ENCODE data around the gene MFSD6. TPM values are rescaled to one million over a fixed set of nuclear protein-coding genes. Genes with fewer than 3 reads are reported as not detected.
"Not testable (repeated sequence)": the region's sequence is repeated elsewhere in the genome, so short reads cannot be mapped to it uniquely, and the experiment has no call there.

MFSD6 gene
- total and polyA plus RNA-seq, 4 experiments from 2014 or later = 7.7 to 47.5 (median 33.7) TPM

GRCh38 chr2:190462181-190462580 lies 54.0 kb downstream of the MFSD6 start:
- no peaks in the 10 kb centered on the region for H3K27me3 Mint-ChIP-seq
- intact Hi-C loops (cut with micrococcal nuclease) = no loop called here
- peaks cover 23 to 44% of the 10 kb centered on the region in 2 donors for H3K36me3 Mint-ChIP-seq

GRCh38 chr2:190462611-190463010 lies 54.5 kb downstream of the MFSD6 start:
- peak overlapping the region in 5 of 7 donors; percentile 20 to 82 (median 73) for H3K27ac Mint-ChIP-seq
- H3K4me3 Mint-ChIP-seq = peak overlapping the region in 2 of 8 donors; percentile 20 to 40

More at GRCh38 chr2:190462181-190462580, 54.0 kb downstream of the MFSD6 start:
- Histone ChIP-seq H3K36me3 (ENCODE audit: insufficient read depth, low read length) (peaks cover 4% of the 10 kb centered on the region), H3K4me1 (ENCODE audit: insufficient read depth, low read length) (peaks cover 55% of the 10 kb centered on the region), H3K4me3 (ENCODE audit: low read length in 2 of 2) (no peak overlapping the region), H3K27me3 (ENCODE audit: insufficient read depth, low read length) (no peaks in the 10 kb centered on the region), H3K9me3 (ENCODE audit: control insufficient read depth in 1 of 2, low read length in 2 of 2) (no peaks in the 10 kb centered on the region), H3K27ac (ENCODE audit: low read depth, low read length) (no peak overlapping the region)
- Mint-ChIP-seq H3K9me3 (no peaks in the 10 kb centered on the region), H3K4me1 (peaks cover 50 to 81% (median 70%) of the 10 kb centered on the region in 4 donors), H3K27ac (peak overlapping the region in 1 of 7 donors; percentile 31), H3K4me3 (peak overlapping the region in 1 of 8 donors; percentile 20)
- ChIA-PET CTCF (ENCODE audit: partially characterized antibody) (interaction anchor here (1.4 kb wide), 1 partner anchor 218 kb away, joined by 3 read pairs; no protein-coding TSS in a partner anchor), POLR2A (ENCODE audit: partially characterized antibody) (no interaction called here)
- no peak for DNase-seq

DNA sequence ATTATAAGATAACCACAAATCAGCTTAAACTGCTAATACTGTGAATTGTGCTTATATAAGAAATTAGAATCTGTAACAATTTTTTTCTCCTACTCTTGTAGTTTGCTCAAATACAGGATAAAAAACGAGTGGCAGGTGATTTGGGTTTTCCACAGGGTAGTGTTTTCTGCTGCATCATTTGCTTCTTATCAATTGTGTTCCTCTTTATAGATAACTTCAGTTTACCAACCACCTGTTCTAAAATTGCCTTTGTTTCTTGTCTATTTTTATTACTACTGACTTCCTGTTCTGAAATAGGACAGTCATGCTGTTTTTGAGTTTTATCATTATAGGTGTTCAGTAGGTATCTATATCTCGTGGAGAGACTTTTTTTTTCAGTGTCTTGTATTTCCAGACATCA lies 56.9 kb downstream of the MFSD6 start:
- Mint-ChIP-seq H3K27ac (peak overlapping the region in 4 of 7 donors; percentile 23 to 54 (median 30)), H3K4me1 (peaks cover 63 to 91% (median 71%) of the 10 kb centered on the region in 4 donors), H3K27me3 (no peaks in the 10 kb centered on the region), H3K9me3 (no peaks in the 10 kb centered on the region), H3K36me3 (peaks cover 18 to 28% of the 10 kb centered on the region in 2 donors), H3K4me3 (peak overlapping the region in 2 of 8 donors; percentile 12 to 40)
- H3K4me3 ChIP-seq (ENCODE audit: low read length in 2 of 2) = no peak overlapping the region
- no peaks in the 10 kb centered on the region for H3K36me3 ChIP-seq (ENCODE audit: insufficient read depth, low read length)
- H3K9me3 ChIP-seq (ENCODE audit: control insufficient read depth in 1 of 2, low read length in 2 of 2) = no peaks in the 10 kb centered on the region
- intact Hi-C loops (cut with micrococcal nuclease) = no loop called here
- no peak for DNase-seq
- no peak overlapping the region for H3K27ac ChIP-seq (ENCODE audit: low read depth, low read length)
- H3K27me3 ChIP-seq (ENCODE audit: insufficient read depth, low read length) = no peaks in the 10 kb centered on the region
- ChIA-PET CTCF (ENCODE audit: partially characterized antibody) (no interaction called here), POLR2A (ENCODE audit: partially characterized antibody) (no interaction called here)
- H3K4me1 ChIP-seq (ENCODE audit: insufficient read depth, low read length) = peaks cover 72% of the 10 kb centered on the region

More at GRCh38 chr2:190462611-190463010, 54.5 kb downstream of the MFSD6 start:
- Mint-ChIP-seq H3K36me3 (peaks cover 20 to 39% of the 10 kb centered on the region in 2 donors), H3K27me3 (no peaks in the 10 kb centered on the region), H3K4me1 (peaks cover 53 to 83% (median 70%) of the 10 kb centered on the region in 4 donors), H3K9me3 (no peaks in the 10 kb centered on the region)
- ChIA-PET CTCF (ENCODE audit: partially characterized antibody) (no interaction called here), POLR2A (ENCODE audit: partially characterized antibody) (no interaction called here)
- H3K27ac ChIP-seq (ENCODE audit: low read depth, low read length) = no peak overlapping the region
- H3K9me3 ChIP-seq (ENCODE audit: control insufficient read depth in 1 of 2, low read length in 2 of 2) = no peaks in the 10 kb centered on the region
- intact Hi-C loops (cut with micrococcal nuclease) = no loop called here
- H3K36me3 ChIP-seq (ENCODE audit: insufficient read depth, low read length) = no peaks in the 10 kb centered on the region
- no peak for DNase-seq
- no peaks in the 10 kb centered on the region for H3K27me3 ChIP-seq (ENCODE audit: insufficient read depth, low read length)
- H3K4me3 ChIP-seq (ENCODE audit: low read length in 2 of 2) = no peak overlapping the region
- peaks cover 57% of the 10 kb centered on the region for H3K4me1 ChIP-seq (ENCODE audit: insufficient read depth, low read length)

DNA sequence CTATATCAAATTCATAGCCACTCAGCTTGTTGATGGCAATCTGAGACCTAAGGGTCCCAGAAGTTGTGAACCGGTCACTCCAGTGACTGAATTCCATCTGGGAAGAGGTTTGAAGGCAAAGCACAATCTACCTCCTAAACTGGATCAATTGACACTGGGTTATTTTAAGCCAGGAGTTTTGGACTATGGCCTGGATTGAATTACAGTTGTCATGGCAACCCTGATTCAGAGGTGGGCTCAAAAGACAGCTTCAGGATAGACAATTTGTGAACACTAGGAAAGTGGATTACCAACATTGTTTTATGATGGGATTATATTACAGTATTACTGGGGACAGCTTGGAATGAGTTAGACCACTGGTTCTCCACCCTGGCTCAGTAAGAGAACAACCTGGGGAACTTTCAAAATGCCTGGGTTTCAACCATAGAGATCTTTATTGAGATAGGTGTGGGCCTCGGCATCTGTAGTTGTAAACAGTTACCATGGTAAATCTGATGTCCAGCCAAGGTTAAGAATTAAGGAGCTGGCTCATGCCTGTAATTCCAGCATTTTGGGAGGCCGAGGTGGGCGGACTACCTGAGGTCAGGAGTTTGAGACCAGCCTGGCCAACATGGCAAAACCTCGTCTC lies 58.8 kb downstream of the MFSD6 start:
- CTCF ChIA-PET (ENCODE audit: partially characterized antibody) = interaction anchor here (1.0 to 1.5 kb wide), 2 partner anchors 57 to 213 kb away, joined by 3 to 5 read pairs; no protein-coding TSS in a partner anchor
- peaks cover 4% of the 10 kb centered on the region for H3K36me3 ChIP-seq (ENCODE audit: insufficient read depth, low read length)
- POLR2A ChIA-PET (ENCODE audit: partially characterized antibody) = no interaction called here
- Mint-ChIP-seq H3K4me1 (peaks cover 53 to 80% (median 61%) of the 10 kb centered on the region in 4 donors), H3K27me3 (no peaks in the 10 kb centered on the region), H3K9me3 (no peaks in the 10 kb centered on the region), H3K4me3 (peak overlapping the region in 2 of 8 donors; percentile 6 to 29), H3K27ac (peak overlapping the region in 3 of 7 donors; percentile 23 to 54 (median 29)), H3K36me3 (peaks cover 25 to 30% of the 10 kb centered on the region in 2 donors)
- no peak overlapping the region for H3K4me3 ChIP-seq (ENCODE audit: low read length in 2 of 2)
- H3K4me1 ChIP-seq (ENCODE audit: insufficient read depth, low read length) = peaks cover 66% of the 10 kb centered on the region
- H3K27ac ChIP-seq (ENCODE audit: low read depth, low read length) = no peak overlapping the region
- H3K9me3 ChIP-seq (ENCODE audit: control insufficient read depth in 1 of 2, low read length in 2 of 2) = no peaks in the 10 kb centered on the region
- no peaks in the 10 kb centered on the region for H3K27me3 ChIP-seq (ENCODE audit: insufficient read depth, low read length)
- DNase-seq = no peak
- intact Hi-C loops (cut with micrococcal nuclease) = no loop called here

DNA sequence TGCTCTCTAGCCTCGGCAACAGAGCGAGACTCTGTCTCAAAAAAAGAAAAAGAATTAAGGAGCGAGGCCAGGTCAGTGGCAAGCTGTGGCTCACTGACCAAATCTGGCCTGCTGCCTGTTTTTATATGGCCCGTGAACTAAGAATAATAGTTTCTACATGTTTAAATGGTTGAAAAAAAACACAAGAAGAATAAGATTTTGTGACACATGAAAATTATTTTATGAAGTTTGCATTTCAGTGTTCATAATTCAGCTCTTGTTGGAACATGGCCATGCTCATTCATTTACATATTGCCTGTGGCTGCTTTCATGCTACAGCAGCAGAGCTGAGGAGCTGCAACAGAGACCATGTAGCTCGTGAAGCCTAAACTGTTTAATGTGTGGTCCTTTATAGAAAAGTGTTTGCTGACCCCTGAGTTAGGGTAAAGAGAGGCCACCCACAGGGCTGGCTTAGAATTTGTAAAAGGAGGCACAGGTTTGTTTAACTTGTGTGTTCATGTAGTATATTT lies 59.5 kb downstream of the MFSD6 start:
- H3K36me3 Mint-ChIP-seq = peaks cover 30 to 33% of the 10 kb centered on the region in 2 donors
- ChIA-PET CTCF (ENCODE audit: partially characterized antibody) (interaction anchor here (0.7 to 1.5 kb wide), 3 partner anchors 13 to 212 kb away, joined by 3 to 5 read pairs (median 3); no protein-coding TSS in a partner anchor), POLR2A (ENCODE audit: partially characterized antibody) (no interaction called here)
- H3K4me1 Mint-ChIP-seq = peaks cover 50 to 73% (median 56%) of the 10 kb centered on the region in 4 donors
- Histone ChIP-seq H3K4me1 (ENCODE audit: insufficient read depth, low read length) (peaks cover 59% of the 10 kb centered on the region), H3K27ac (ENCODE audit: low read depth, low read length) (no peak overlapping the region), H3K4me3 (ENCODE audit: low read length in 2 of 2) (no peak overlapping the region), H3K36me3 (ENCODE audit: insufficient read depth, low read length) (peaks cover 4% of the 10 kb centered on the region), H3K9me3 (ENCODE audit: control insufficient read depth in 1 of 2, low read length in 2 of 2) (no peaks in the 10 kb centered on the region), H3K27me3 (ENCODE audit: insufficient read depth, low read length) (no peaks in the 10 kb centered on the region)
- H3K9me3 Mint-ChIP-seq = peaks cover 0 to 2% (median 0%) of the 10 kb centered on the region in 8 donors
- H3K27ac Mint-ChIP-seq = peak overlapping the region in 5 of 7 donors; percentile 9 to 54 (median 29)
- peak overlapping the region in 3 of 8 donors; percentile 0 to 54 (median 54) for H3K4me3 Mint-ChIP-seq
- intact Hi-C loops (cut with micrococcal nuclease) = no loop called here
- no peaks in the 10 kb centered on the region for H3K27me3 Mint-ChIP-seq
- DNase-seq = no peak

GRCh38 chr2:190468354-190468753 lies 60.2 kb downstream of the MFSD6 start:
- POLR2A ChIA-PET (ENCODE audit: partially characterized antibody); H3K9me3 Mint-ChIP-seq; H3K27ac ChIP-seq (ENCODE audit: low read depth, low read length); DNase-seq; H3K9me3 ChIP-seq (ENCODE audit: control insufficient read depth in 1 of 2, low read length in 2 of 2); H3K27me3 ChIP-seq (ENCODE audit: insufficient read depth, low read length); H3K4me3 ChIP-seq (ENCODE audit: low read length in 2 of 2); intact Hi-C loops (cut with micrococcal nuclease); H3K27me3 Mint-ChIP-seq; H3K36me3 ChIP-seq (ENCODE audit: insufficient read depth, low read length): not testable (repeated sequence)
- Mint-ChIP-seq H3K27ac (peak overlapping the region in 5 of 7 donors; percentile 0 to 85 (median 29)), H3K4me1 (peaks cover 47 to 66% (median 53%) of the 10 kb centered on the region in 4 donors), H3K36me3 (peaks cover 30 to 37% of the 10 kb centered on the region in 2 donors), H3K4me3 (peak overlapping the region in 3 of 8 donors; percentile 0 to 54 (median 54))
- H3K4me1 ChIP-seq (ENCODE audit: insufficient read depth, low read length) = peaks cover 55% of the 10 kb centered on the region
- CTCF ChIA-PET (ENCODE audit: partially characterized antibody) = interaction anchor here (1.5 kb wide), 1 partner anchor 212 kb away, joined by 5 read pairs; no protein-coding TSS in a partner anchor

- Histone ChIP-seq H3K36me3 (ENCODE audit: insufficient read depth, low read length) (peaks cover 4% of the 10 kb centered on the region), H3K27ac (ENCODE audit: low read depth, low read length) (no peak overlapping the region), H3K4me3 (ENCODE audit: low read length in 2 of 2) (no peak overlapping the region), H3K27me3 (ENCODE audit: insufficient read depth, low read length) (no peaks in the 10 kb centered on the region), H3K9me3 (ENCODE audit: control insufficient read depth in 1 of 2, low read length in 2 of 2) (no peaks in the 10 kb centered on the region), H3K4me1 (ENCODE audit: insufficient read depth, low read length) (peaks cover 52% of the 10 kb centered on the region)
- Mint-ChIP-seq H3K36me3 (peaks cover 29 to 39% of the 10 kb centered on the region in 2 donors), H3K27me3 (no peaks in the 10 kb centered on the region), H3K4me1 (peaks cover 46 to 62% (median 51%) of the 10 kb centered on the region in 4 donors), H3K9me3 (peaks cover 0 to 3% (median 0%) of the 10 kb centered on the region in 8 donors), H3K4me3 (peak overlapping the region in 1 of 8 donors; percentile 9), H3K27ac (peak overlapping the region in 5 of 7 donors; percentile 11 to 57 (median 30))
- DNase-seq = no peak
- CTCF ChIA-PET (ENCODE audit: partially characterized antibody) = no interaction called here
- intact Hi-C loops (cut with micrococcal nuclease) = no loop called here
- POLR2A ChIA-PET (ENCODE audit: partially characterized antibody) = no interaction called here
Measured at GRCh38 chr2:190468814-190469569, 60.8 kb downstream of the MFSD6 start.
